ENCODE results near the gene TRIM67.

DNA sequence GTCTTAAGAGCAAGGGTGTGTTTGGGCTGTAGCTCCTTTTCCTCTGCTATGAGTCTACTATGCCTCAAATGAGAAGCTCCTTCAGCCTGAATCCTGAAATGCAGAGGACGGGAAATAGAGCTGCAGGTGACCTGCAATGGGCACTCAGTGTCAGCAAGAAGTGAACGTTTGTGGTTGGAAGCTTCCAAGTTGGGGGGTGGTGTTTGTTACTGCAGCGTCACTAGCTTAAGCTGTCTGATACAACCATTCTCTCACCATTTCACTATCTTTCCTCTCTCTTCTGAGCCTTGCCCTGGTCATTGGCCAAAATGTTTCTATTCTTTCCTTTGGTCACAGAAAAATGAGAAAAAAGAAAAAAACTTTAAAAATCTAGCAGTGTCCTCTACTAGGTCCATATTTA, 19.4 kb downstream of the TRIM67 start:
- no peak for TF ChIP-seq EZH2 (IDR thresholded peaks at IDR 0.05; ENCODE audit: borderline replicate concordance, low read depth, low read length, poor library complexity, severe bottlenecking)
- TF ChIP-seq, protein P1, sequence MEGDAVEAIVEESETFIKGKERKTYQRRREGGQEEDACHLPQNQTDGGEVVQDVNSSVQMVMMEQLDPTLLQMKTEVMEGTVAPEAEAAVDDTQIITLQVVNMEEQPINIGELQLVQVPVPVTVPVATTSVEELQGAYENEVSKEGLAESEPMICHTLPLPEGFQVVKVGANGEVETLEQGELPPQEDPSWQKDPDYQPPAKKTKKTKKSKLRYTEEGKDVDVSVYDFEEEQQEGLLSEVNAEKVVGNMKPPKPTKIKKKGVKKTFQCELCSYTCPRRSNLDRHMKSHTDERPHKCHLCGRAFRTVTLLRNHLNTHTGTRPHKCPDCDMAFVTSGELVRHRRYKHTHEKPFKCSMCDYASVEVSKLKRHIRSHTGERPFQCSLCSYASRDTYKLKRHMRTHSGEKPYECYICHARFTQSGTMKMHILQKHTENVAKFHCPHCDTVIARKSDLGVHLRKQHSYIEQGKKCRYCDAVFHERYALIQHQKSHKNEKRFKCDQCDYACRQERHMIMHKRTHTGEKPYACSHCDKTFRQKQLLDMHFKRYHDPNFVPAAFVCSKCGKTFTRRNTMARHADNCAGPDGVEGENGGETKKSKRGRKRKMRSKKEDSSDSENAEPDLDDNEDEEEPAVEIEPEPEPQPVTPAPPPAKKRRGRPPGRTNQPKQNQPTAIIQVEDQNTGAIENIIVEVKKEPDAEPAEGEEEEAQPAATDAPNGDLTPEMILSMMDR (conservative IDR thresholded peaks at IDR 0.05; ENCODE audit: low read depth, low read length): no peak

Data from A673 (cell line).